ENCODE measurements around the gene RPS16. TPM values are rescaled to one million over a fixed set of nuclear protein-coding genes. Genes with fewer than 3 reads are reported as not detected.
A peak's percentile ranks its signal among the peaks of the same experiment; 100 is the strongest.
"Not testable (repeated sequence)": the region's sequence is repeated elsewhere in the genome, so short reads cannot be mapped to it uniquely, and the experiment has no call there.

The RPS16 gene
- total RNA-seq (ENCODE audit: low replicate concordance), result 23.5 and 148 TPM in 2 replicates

DNA sequence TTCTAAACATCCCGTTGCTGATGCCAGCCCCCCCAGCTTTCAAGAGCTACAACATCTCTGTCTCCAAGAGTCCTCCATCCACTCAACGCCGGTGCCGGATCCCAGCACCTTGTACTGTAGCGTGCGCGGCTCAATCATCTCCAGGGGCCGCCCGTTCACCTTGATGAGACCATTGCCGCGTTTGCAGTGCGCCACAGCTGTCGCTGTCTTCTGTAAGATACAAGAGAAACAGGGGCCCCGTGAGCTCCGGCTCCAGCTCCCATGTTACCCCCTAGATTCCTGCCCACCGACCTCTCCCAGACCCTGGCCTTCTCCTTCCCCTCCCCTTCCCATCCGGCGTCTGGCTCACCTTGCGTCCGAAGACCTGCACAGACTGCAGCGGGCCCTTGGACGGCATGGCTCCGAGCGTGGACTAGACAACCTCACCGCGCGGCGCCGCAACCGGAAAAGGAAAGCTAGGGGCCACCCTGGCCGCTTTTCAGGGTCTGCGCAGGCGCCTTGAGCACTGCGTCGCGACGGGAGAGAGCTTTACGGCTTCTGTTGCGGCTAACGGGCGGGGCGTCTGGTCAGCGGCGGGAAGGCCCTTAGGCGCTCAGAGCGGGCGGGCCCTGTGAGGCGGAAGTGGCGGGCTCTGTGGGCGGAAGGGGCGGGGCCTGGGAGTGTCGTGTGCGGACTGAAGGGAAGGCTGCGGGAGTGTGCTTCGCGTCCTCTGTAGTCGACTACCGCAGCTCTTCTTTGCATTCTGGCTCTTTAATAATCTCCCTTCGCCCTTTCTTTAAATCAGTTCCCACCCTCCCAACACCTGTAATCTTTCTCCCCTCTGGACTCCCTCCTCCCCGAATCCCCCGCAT lies at the start of gene RPS16:
TSS of gene RPS16 (minus strand) at position 451 of the 851 bp plus-strand sequence. CDS start at position 397, 54 bp downstream.
- peak; percentile 95 for DNase-seq (ENCODE audit: low read depth)
- peak within 1 kb of the TSS; percentile 94 for H3K4me3 ChIP-seq (ENCODE audit: low read depth, low read length)
- TF ChIP-seq CTCF (IDR thresholded peaks at IDR 0.05; ENCODE audit: insufficient read depth, low read length), result no peak

DNA sequence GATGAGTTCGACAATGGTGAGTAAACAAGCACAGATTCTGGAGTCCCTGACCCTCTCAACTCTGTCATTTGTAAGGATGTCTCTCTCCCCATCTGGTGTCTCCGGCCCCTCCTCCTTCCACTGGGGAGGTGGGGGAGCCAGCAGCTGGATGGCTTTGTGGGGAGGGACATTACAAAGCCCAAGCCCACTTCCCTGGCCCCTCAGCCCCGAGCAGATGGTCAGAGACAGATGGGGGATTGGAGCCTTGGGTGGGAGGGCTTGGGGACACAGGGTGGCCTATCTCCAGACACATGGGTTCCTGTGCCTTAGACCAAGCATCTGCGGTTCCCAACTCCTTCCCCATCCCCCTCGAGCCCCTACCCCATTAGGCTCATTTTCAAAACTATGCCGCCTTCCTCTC lies 47.4 kb upstream of the RPS16 start:
- DNase-seq (ENCODE audit: low read depth), result no peak
- no peak for TF ChIP-seq CTCF (IDR thresholded peaks at IDR 0.05; ENCODE audit: insufficient read depth, low read length)
- H3K4me3 ChIP-seq (ENCODE audit: low read depth, low read length), result no peak overlapping the region

DNA sequence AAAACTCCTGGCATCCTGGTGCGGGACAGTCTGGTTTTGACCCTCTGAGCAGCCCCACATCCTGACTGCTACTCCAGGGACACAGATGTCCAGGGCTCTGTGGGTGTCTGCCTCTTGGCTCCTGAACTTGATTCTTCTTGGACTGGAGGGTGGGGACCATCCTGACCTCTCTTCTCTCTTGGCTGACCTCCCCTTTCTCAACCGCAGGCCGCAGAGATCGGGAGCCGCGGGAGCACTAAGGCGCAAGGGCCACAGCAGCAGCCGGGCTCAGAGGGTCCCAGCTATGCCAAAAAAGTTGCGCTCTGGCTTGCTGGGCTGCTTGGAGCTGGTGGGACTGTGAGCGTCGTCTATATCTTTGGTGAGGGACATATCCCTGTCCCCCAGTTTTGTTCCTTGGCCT lies 45.9 kb upstream of the RPS16 start:
- no peak for DNase-seq (ENCODE audit: low read depth)
- H3K4me3 ChIP-seq (ENCODE audit: low read depth, low read length), result peak overlapping the region; percentile 99
- TF ChIP-seq CTCF (IDR thresholded peaks at IDR 0.05; ENCODE audit: insufficient read depth, low read length), result no peak

GRCh38 chr19:39481229-39481545 lies 45.4 kb upstream of the RPS16 start:
- DNase-seq (ENCODE audit: low read depth), result no peak

GRCh38 chr19:39480337-39481228 lies 44.8 kb upstream of the RPS16 start, which contains the start of gene TIMM50:
TSS of gene TIMM50 (plus strand) at chr19:39480838. CDS start at chr19:39480854, 16 bp downstream.
- H3K4me3 ChIP-seq (ENCODE audit: low read depth, low read length), result peak within 1 kb of the TSS; percentile 99
- no peak for TF ChIP-seq CTCF (IDR thresholded peaks at IDR 0.05; ENCODE audit: insufficient read depth, low read length)
- DNase-seq (ENCODE audit: low read depth), result peak; percentile 87

More at GRCh38 chr19:39481229-39481545, 45.4 kb upstream of the RPS16 start:
- TF ChIP-seq CTCF (IDR thresholded peaks at IDR 0.05; ENCODE audit: insufficient read depth, low read length), result no peak
- H3K4me3 ChIP-seq (ENCODE audit: low read depth, low read length), result peak overlapping the region; percentile 99

- DNase-seq (ENCODE audit: low read depth), result no peak
- no peak overlapping the region for H3K4me3 ChIP-seq (ENCODE audit: low read depth, low read length)
- TF ChIP-seq CTCF (IDR thresholded peaks at IDR 0.05; ENCODE audit: insufficient read depth, low read length), result no peak
These were observed 44.2 kb upstream of the RPS16 start for GRCh38 chr19:39479916-39480315.

GRCh38 chr19:39479319-39479801 lies 43.6 kb upstream of the RPS16 start:
- not testable (repeated sequence) for DNase-seq (ENCODE audit: low read depth); H3K4me3 ChIP-seq (ENCODE audit: low read depth, low read length)
